Activated CD8-positive, alpha-beta memory T cell treated with anti-CD3 and anti-CD28 coated beads, Interleukin-2, amount 10 ng/mL, durations not matched to agents 7 days and 5 days (primary cell): ENCODE data around the gene CRKL. TPM values are rescaled to one million over a fixed set of nuclear protein-coding genes. Genes with fewer than 3 reads are reported as not detected.
"Not testable (repeated sequence)": the region's sequence is repeated elsewhere in the genome, so short reads cannot be mapped to it uniquely, and the experiment has no call there.

Source experiments
- ATAC-seq: fragments of 150-1000 bp; cut with Tn5 transposase; one replicate; pipeline ENCODE4 v1.10.0; 2021; ENCODE audit warnings: moderate library complexity
- CTCF ChIA-PET: fragments of 350-600 bp; sonication (Branson Sonifier 250); formaldehyde crosslinking; loops from one replicate; lab custom pipeline; 2021; ENCODE audit warnings: antibody characterized with exemption; lab: Charles Lee
- DNase-seq: peaks from one replicate; pipeline ENCODE4 v3.0.0-alpha.2; 2020
- H3K27ac Mint-ChIP-seq: one replicate; pipeline ENCODE4 v1.8.0; 2021; ENCODE audit warnings: mild to moderate bottlenecking, mixed read lengths
- H3K27me3 Mint-ChIP-seq: one replicate; pipeline ENCODE4 v1.8.0; 2021; ENCODE audit warnings: mixed read lengths
- H3K36me3 Mint-ChIP-seq: one replicate; pipeline ENCODE4 v1.8.0; 2021; ENCODE audit warnings: mild to moderate bottlenecking, mixed read lengths
- H3K4me1 Mint-ChIP-seq: one replicate; pipeline ENCODE4 v1.8.0; 2021; ENCODE audit warnings: mixed read lengths
- H3K4me3 Mint-ChIP-seq: one replicate; pipeline ENCODE4 v1.8.0; 2021; ENCODE audit warnings: mild to moderate bottlenecking, moderate library complexity, mixed read lengths
- H3K9me3 Mint-ChIP-seq: one replicate; pipeline ENCODE4 v1.8.0; 2022; ENCODE audit warnings: low read depth, mixed read lengths
- total RNA-seq, 2 experiments: library from RNA; stranded (reverse); gene quantifications; one replicate each; pipeline ENCODE4 v1.2.3, GENCODE V29; 2021

The CRKL gene
- total RNA-seq, 2 experiments from 2014 or later = 89.5 to 90.8 TPM

DNA sequence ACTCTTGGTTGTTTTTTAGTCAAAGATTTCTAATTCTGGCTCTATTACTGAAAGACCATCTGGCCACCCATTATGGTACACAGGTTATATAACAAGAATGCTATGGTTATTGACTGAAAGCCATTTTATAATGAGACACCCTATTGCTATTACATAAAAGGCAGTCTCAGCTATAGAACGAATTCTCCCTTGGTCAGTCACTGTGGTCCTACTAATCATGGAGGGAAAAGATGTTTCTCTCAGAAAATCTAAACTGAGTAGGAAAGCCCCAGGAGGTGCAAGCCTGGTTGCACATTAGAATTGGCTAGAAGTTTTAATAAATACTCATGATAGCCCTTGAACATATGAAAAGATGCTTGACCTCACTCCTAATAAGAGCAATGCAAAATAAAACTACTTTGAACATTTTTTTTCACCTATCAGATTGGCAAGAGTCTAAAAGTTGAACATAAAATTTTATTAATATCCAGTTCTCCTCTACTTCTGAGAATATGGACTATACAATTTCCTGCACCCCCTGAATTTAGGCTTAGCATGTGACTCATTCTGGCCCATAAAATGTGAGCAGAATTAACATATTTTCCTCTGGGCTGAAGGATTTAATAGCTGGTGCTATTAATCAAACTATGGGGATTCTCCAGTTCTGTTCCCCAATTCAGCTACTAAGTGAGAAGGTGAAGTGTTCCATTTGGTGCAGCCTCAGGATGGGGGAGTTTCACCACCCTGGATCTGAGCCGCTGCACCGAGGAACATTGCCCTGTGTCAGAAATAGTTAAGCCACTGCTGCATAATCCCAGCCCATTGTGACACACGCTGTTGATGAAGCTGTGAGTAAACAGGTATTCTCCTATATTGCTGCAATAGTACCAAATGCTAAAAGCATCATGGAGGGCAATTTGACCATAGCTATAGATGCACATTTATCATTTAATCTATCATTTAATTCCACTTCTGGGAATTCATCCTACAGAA, 11.5 kb upstream of the CRKL start:
- no peaks in the 10 kb centered on the region for H3K9me3 Mint-ChIP-seq
- peaks cover 8% of the 10 kb centered on the region for H3K4me1 Mint-ChIP-seq
- no peaks in the 10 kb centered on the region for H3K36me3 Mint-ChIP-seq
- H3K27me3 Mint-ChIP-seq = peaks cover 19% of the 10 kb centered on the region
- no peak overlapping the region for H3K4me3 Mint-ChIP-seq
- ATAC-seq (no peak), DNase-seq (no peak)
- CTCF ChIA-PET = interaction anchor here (1.5 kb wide), 1 partner anchor 11 kb away, joined by 7 read pairs; the partner anchor contains the start of gene CRKL
- H3K27ac Mint-ChIP-seq = no peak overlapping the region

DNA sequence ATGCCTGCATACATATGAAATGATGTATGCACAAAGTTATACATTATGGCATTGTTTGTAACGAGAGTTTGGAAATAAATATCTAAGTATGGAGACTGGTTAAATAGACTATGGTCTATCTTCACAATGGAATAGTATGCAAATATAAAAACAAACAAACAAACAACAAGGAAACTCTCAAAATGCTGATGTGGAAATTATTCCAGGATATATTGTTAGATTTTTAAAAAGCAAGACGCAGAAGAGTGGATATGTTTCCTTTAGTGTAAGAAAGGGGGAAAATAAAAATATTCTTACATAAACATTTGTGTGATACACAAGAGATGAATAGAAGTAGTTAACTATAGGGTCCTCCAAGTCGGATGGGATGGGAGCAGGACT, 10.8 kb upstream of the CRKL start:
- Mint-ChIP-seq H3K4me3 (no peak overlapping the region), H3K27me3 (peaks cover 19% of the 10 kb centered on the region), H3K27ac (no peak overlapping the region), H3K9me3 (no peaks in the 10 kb centered on the region), H3K4me1 (peaks cover 8% of the 10 kb centered on the region), H3K36me3 (no peaks in the 10 kb centered on the region)
- CTCF ChIA-PET = interaction anchor here (1.5 kb wide), 1 partner anchor 11 kb away, joined by 7 read pairs; the partner anchor contains the start of gene CRKL
- DNase-seq = no peak
- ATAC-seq = no peak

DNA sequence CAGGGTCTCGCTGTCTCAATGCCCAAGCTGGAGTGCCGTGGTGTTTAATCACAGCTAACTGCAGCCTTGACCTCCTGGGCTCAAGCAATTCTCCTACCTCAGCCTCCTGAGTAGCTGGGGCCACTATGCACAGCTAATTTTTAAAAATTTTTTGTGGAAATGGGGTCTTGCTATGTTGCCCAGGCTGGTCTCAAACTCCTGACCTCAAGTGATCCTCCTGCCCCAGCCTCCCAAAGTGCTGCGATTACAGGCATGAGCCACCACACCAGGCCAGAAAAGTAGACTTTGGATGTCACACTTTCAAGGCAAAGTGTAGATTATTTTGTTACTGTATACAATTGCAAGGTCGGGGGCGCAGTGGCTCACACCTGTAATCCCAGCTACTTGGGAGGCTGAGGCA, 8.5 kb upstream of the CRKL start:
- peaks cover 19% of the 10 kb centered on the region for H3K27me3 Mint-ChIP-seq
- H3K4me3 Mint-ChIP-seq, H3K27ac Mint-ChIP-seq, CTCF ChIA-PET, H3K4me1 Mint-ChIP-seq, DNase-seq, H3K9me3 Mint-ChIP-seq, H3K36me3 Mint-ChIP-seq, ATAC-seq: not testable (repeated sequence)

DNA sequence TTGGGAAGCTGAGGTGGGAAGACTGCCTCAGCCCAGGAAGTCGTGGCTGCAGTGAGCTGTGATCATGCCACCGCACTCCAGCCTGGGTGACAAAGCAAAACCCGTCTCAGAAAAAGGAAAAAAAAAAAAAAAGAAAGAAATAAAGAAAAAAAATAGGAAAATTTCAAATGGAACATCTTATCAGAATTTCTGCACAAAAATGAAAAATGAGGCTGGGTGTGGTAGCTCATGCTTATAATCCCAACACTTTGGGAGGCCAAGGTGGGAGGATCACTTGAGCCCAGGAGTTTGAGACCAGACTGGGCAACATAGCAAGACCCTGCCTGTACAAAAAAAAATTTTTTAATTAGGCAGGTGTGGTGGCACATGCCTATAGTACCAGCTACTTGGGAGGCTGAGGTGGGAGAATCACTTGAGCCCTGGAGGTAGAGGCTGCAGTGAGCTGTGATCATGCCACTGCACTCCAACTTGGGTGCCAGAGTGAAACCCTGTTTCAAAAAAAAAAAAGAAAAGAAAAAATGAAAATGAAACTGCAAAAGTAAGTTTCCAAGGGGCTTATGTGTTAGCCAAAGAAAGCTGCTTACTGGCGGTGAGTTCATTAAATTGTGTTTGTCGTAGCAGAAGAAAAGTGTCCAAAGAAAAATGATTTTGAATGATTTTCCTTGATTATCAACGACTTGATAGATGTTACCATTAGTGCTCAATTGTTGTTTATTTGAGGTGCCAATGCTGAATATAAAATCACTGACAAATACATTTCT, 7.5 kb upstream of the CRKL start:
- Mint-ChIP-seq H3K27me3 (peaks cover 16% of the 10 kb centered on the region), H3K27ac (peak overlapping the region; percentile 48), H3K36me3 (no peaks in the 10 kb centered on the region), H3K4me1 (peaks cover 11% of the 10 kb centered on the region), H3K9me3 (no peaks in the 10 kb centered on the region), H3K4me3 (peak overlapping the region; percentile 10)
- CTCF ChIA-PET = interaction anchor here (0.6 to 0.8 kb wide), 4 partner anchors 91 to 1326 kb away, joined by 3 to 4 read pairs (median 4); no protein-coding TSS in a partner anchor
- ATAC-seq (peak; percentile 45), DNase-seq (no peak)

GRCh38 chr22:20912494-20912893, 4.7 kb upstream of the CRKL start:
- H3K36me3 Mint-ChIP-seq = no peaks in the 10 kb centered on the region
- no peak overlapping the region for H3K4me3 Mint-ChIP-seq
- H3K9me3 Mint-ChIP-seq = no peaks in the 10 kb centered on the region
- no peak overlapping the region for H3K27ac Mint-ChIP-seq
- no peak for ATAC-seq
- no peak for DNase-seq
- H3K4me1 Mint-ChIP-seq = peaks cover 16% of the 10 kb centered on the region
- CTCF ChIA-PET = interaction anchor here (0.6 kb wide), 1 partner anchor 22 kb away, joined by 4 read pairs; no protein-coding TSS in a partner anchor
- no peaks in the 10 kb centered on the region for H3K27me3 Mint-ChIP-seq

DNA sequence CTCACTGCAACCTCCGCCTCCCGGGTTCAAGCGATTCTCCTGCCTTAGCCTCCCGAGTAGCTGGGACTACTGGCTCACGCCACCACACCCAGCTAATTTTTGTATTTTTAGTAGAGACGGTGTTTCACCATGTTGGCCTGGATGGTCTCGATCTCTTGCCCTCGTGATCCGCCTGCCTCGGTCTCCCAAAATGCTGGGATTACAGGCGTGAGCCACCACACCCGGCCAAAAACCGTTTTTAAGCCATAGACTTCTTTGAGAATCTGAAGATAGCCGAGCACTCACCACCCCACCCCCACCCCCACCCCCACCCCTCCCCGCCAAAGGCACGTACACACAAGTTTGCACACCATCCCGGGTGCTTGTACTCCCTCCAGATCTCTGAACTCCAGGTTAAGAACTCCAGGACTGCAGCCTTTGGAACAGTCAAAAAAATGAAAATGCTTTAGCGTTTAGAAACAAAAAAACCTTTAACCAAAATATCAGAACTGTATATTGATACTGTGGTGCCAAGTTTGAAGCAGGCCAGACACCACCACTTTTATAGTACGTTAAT, 1.5 kb downstream of the CRKL start:
- Mint-ChIP-seq H3K4me3 (peak overlapping the region; percentile 99), H3K9me3 (no peaks in the 10 kb centered on the region), H3K4me1 (peaks cover 28% of the 10 kb centered on the region), H3K36me3 (peaks cover 30% of the 10 kb centered on the region), H3K27me3 (no peaks in the 10 kb centered on the region), H3K27ac (peak overlapping the region; percentile 93)
- ATAC-seq (no peak), DNase-seq (no peak)
- CTCF ChIA-PET = interaction anchor here (0.7 kb wide), 2 partner anchors 289 to 428 kb away, joined by 3 to 4 read pairs; no protein-coding TSS in a partner anchor

GRCh38 chr22:20919718-20920117, 2.5 kb downstream of the CRKL start:
- peak overlapping the region; percentile 99 for H3K4me3 Mint-ChIP-seq
- ATAC-seq (no peak), DNase-seq (no peak)
- peaks cover 32% of the 10 kb centered on the region for H3K4me1 Mint-ChIP-seq
- no peak overlapping the region for H3K27ac Mint-ChIP-seq
- no peaks in the 10 kb centered on the region for H3K9me3 Mint-ChIP-seq
- peaks cover 34% of the 10 kb centered on the region for H3K36me3 Mint-ChIP-seq
- no peaks in the 10 kb centered on the region for H3K27me3 Mint-ChIP-seq
- CTCF ChIA-PET = no interaction called here

DNA sequence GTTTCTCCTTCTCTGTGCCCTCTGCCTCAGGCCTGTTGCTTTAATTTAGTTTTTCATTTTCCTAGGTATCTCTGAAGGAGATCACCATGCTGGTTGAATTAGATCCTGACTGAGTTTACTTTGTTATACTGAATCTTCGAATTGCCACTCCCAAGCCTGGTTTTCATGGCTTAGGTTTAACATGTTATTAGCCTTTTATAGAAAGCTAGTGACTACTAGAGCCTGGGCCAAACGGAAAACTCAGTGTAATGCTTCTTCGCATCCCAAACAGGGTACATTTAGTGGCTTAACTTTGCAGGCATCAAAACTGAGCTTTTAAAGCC, 3.6 kb downstream of the CRKL start:
- no peaks in the 10 kb centered on the region for H3K27me3 Mint-ChIP-seq
- DNase-seq (no peak), ATAC-seq (no peak)
- peaks cover 35% of the 10 kb centered on the region for H3K36me3 Mint-ChIP-seq
- peaks cover 38% of the 10 kb centered on the region for H3K4me1 Mint-ChIP-seq
- peak overlapping the region; percentile 99 for H3K4me3 Mint-ChIP-seq
- H3K27ac Mint-ChIP-seq = peak overlapping the region; percentile 34
- CTCF ChIA-PET = interaction anchor here (0.9 to 2.8 kb wide), 4 partner anchors 17 to 46 kb away, joined by 3 to 14 read pairs (median 4); no protein-coding TSS in a partner anchor
- no peaks in the 10 kb centered on the region for H3K9me3 Mint-ChIP-seq

DNA sequence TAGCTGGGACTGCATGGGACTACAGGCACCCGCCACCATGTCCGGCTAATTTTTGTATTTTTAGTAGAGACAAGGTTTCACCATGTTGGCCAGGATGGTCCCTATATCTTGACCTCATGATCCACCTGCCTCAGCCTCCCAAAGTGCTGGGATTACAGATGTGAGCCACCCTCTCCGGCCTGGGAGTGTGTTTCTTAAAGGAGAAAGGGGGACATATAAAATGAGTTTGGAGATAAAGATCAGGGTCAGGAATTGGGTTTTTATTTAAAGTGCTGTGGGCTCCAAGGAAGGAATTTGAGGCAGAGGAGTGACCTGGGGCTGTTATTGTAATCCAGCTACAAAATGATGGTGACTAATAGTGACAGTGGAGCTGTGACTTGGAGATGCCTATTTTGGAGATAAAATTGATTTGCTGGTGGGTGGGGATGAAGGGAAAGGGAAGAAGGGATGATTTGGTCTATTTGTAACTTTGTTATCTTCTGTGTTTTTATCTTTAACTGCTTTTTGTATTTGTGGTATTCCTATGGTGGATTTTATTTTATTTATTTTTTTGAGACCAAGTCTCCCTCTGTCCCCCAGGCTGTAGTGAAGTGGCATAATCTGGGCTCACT, 5.0 kb downstream of the CRKL start:
- ATAC-seq (no peak), DNase-seq (no peak)
- no peak overlapping the region for H3K4me3 Mint-ChIP-seq
- peaks cover 41% of the 10 kb centered on the region for H3K36me3 Mint-ChIP-seq
- peaks cover 42% of the 10 kb centered on the region for H3K4me1 Mint-ChIP-seq
- no peak overlapping the region for H3K27ac Mint-ChIP-seq
- CTCF ChIA-PET = interaction anchor here (1.3 to 2.8 kb wide), 3 partner anchors 15 to 56 kb away, joined by 3 to 14 read pairs (median 3); no protein-coding TSS in a partner anchor
- H3K9me3 Mint-ChIP-seq = no peaks in the 10 kb centered on the region
- no peaks in the 10 kb centered on the region for H3K27me3 Mint-ChIP-seq

- Mint-ChIP-seq H3K27me3 (no peaks in the 10 kb centered on the region), H3K9me3 (no peaks in the 10 kb centered on the region), H3K36me3 (peaks cover 31% of the 10 kb centered on the region), H3K27ac (no peak overlapping the region), H3K4me3 (no peak overlapping the region), H3K4me1 (peaks cover 34% of the 10 kb centered on the region)
- ATAC-seq (no peak), DNase-seq (no peak)
- CTCF ChIA-PET = interaction anchor here (1.3 to 1.5 kb wide), 2 partner anchors 9 to 122 kb away, joined by 3 to 6 read pairs; partner anchors contain the start of gene CRKL
These were observed 9.0 kb downstream of the CRKL start for GRCh38 chr22:20926243-20926642.

DNA sequence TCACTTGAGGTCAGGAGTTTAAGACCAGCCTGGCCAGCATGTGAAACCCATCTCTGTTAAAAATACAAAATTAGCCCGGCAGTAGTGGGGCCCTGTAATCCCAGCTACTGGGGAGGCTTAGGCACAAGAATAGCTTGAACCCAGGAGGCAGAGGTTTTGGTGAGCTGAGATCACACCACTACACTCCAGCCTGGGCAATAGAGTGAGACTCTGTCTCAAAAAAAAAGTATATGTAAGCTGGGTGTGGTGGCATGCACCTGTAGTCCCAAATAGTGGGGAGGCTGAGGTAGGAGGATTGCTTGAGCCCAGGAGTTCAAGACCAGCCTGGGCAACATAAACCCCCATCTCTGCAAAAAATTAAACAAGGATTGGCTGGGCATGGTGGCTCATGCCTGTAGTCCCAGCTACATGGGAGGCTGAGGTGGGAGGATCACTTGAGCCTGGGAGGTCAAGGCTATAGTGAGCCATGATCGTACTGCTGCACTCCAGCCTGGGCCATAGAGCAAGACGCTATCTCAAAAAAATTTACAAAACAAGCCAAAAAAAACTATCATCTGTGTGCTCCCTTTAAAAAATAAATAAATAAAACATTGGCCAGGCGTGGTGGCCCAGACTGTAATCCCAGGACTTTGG, 10.8 kb downstream of the CRKL start:
- peaks cover 26% of the 10 kb centered on the region for H3K4me1 Mint-ChIP-seq

GRCh38 chr22:20928573-20928967, 11.4 kb downstream of the CRKL start:
- peaks cover 28% of the 10 kb centered on the region for H3K36me3 Mint-ChIP-seq
- no peaks in the 10 kb centered on the region for H3K27me3 Mint-ChIP-seq
- no peak overlapping the region for H3K27ac Mint-ChIP-seq
- H3K4me3 Mint-ChIP-seq = no peak overlapping the region
- H3K9me3 Mint-ChIP-seq = no peaks in the 10 kb centered on the region
- CTCF ChIA-PET = interaction anchor here (0.8 kb wide), 1 partner anchor 9 kb away, joined by 3 read pairs; no protein-coding TSS in a partner anchor
- ATAC-seq (no peak), DNase-seq (no peak)
- peaks cover 26% of the 10 kb centered on the region for H3K4me1 Mint-ChIP-seq

More for the DNA sequence above, 10.8 kb downstream of the CRKL start:
- H3K36me3 Mint-ChIP-seq = peaks cover 28% of the 10 kb centered on the region
- CTCF ChIA-PET = interaction anchor here (0.8 kb wide), 1 partner anchor 10 kb away, joined by 3 read pairs; no protein-coding TSS in a partner anchor
- H3K27me3 Mint-ChIP-seq = no peaks in the 10 kb centered on the region
- ATAC-seq (no peak), DNase-seq (no peak)
- H3K27ac Mint-ChIP-seq = no peak overlapping the region
- no peaks in the 10 kb centered on the region for H3K9me3 Mint-ChIP-seq
- H3K4me3 Mint-ChIP-seq = no peak overlapping the region
